Measurements from ENCODE around the gene PHB1. TPM values are rescaled to one million over a fixed set of nuclear protein-coding genes. Genes with fewer than 3 reads are reported as not detected.

PHB1 gene
- total and polyA plus RNA-seq, 2 of the 8 experiments (the other 6 are each of a cell fraction or from before 2014, with no cell fraction given), result 386 to 597 TPM

- TF ChIP-seq CHD7 (IDR thresholded peaks at IDR 0.05; ENCODE audit: insufficient replicate concordance, low read length), result no peak
Observed at GRCh38 chr17:49360796-49361128, 53.9 kb downstream of the PHB1 start (continued).
